Transverse colon (tissue), 4 donors: ENCODE results near the gene LDHAL6B.

Experiments used
- EP300 ChIP-seq: sonication (generic); formaldehyde crosslinking; IDR thresholded peaks from one replicate; pipeline ENCODE4 v1.6.1; 2017; ENCODE audit warnings: antibody characterized with exemption, low read depth
- POLR2A ChIP-seq: fragments of 450-650 bp; IDR thresholded peaks from one replicate; pipeline ENCODE4 v1.6.1; 2016; ENCODE audit warnings: antibody characterized with exemption, mild to moderate bottlenecking, moderate library complexity
- POLR2AphosphoS5 ChIP-seq, 3 donors: sonication (generic); formaldehyde crosslinking; IDR thresholded peaks; one replicate each; pipeline ENCODE4 v1.6.1; 2016; ENCODE audit warnings: antibody characterized with exemption in 3 of 3
- TF ChIP-seq, protein P1 (sequence below), 5 experiments: fragments of 200-600 bp in 3 of 5; fragments of 450-650 bp in 2 of 5; sonication (generic) in 3 of 5; IDR thresholded peaks; 1 replicate in 2 of 5; 2 replicates in 3 of 5; pipeline ENCODE4 v1.5.1; 2016 to 2017; ENCODE audit warnings: antibody characterized with exemption in 5 of 5, inconsistent platforms in 3 of 5, mild to moderate bottlenecking in 2 of 5, moderate library complexity in 1 of 5

DNA sequence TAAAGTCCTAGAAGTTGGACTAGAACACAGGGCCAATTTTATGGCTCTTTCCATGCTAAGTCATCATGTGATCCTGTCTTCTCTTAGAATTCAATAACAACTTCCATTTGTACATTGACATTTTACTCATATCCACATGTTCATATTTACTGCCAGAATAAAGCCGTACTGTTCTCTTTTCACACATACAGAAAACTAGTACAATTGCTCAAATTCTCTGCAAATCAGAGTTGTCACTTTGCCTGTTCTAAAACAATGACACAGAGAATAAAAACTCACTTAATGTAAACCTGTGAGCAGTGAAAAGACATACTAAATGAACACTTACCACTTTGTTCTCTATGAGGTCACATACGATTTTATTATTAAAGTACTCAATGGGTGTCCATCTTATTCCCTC is 3.5 kb downstream of the LDHAL6B start:
- no peak for TF ChIP-seq POLR2A
- TF ChIP-seq, protein P1, sequence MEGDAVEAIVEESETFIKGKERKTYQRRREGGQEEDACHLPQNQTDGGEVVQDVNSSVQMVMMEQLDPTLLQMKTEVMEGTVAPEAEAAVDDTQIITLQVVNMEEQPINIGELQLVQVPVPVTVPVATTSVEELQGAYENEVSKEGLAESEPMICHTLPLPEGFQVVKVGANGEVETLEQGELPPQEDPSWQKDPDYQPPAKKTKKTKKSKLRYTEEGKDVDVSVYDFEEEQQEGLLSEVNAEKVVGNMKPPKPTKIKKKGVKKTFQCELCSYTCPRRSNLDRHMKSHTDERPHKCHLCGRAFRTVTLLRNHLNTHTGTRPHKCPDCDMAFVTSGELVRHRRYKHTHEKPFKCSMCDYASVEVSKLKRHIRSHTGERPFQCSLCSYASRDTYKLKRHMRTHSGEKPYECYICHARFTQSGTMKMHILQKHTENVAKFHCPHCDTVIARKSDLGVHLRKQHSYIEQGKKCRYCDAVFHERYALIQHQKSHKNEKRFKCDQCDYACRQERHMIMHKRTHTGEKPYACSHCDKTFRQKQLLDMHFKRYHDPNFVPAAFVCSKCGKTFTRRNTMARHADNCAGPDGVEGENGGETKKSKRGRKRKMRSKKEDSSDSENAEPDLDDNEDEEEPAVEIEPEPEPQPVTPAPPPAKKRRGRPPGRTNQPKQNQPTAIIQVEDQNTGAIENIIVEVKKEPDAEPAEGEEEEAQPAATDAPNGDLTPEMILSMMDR (IDR thresholded peaks at IDR 0.05), result no peak
- TF ChIP-seq POLR2AphosphoS5 (IDR thresholded peaks at IDR 0.05), result no peak
- no peak for TF ChIP-seq EP300
